SK-N-SH (cell line): Measurements from ENCODE around the gene MAP1B. TPM values are rescaled to one million over a fixed set of nuclear protein-coding genes. Genes with fewer than 3 reads are reported as not detected.

Experiments
- CTCF ChIA-PET: fragments of 300-600, 350-600 bp; formaldehyde crosslinking; extraction: SDS; loops from one replicate; lab custom pipeline; 2021; lab: Yijun Ruan, JAX
- POLR2A ChIA-PET: fragments of 350-600 bp; sonication (Branson Sonifier 250); formaldehyde crosslinking; extraction: SDS; loops from one replicate; lab custom pipeline; 2020; ENCODE audit warnings: antibody characterized with exemption, inconsistent platforms; lab: Yijun Ruan, JAX
- DNase-seq: peaks from one replicate; pipeline ENCODE4 v3.0.0; 2012
- H2AFZ ChIP-seq: fragments of 200-600 bp; sonication (generic); 2 replicates; pipeline ENCODE4 v1.8.1; 2016; ENCODE audit warnings: antibody characterized with exemption, mild to moderate bottlenecking, low read depth
- H3F3A ChIP-seq: fragments of 200-600 bp; sonication (generic); replicated peaks from 2 replicates; pipeline ENCODE3; 2016; ENCODE audit warnings: antibody characterized with exemption, mild to moderate bottlenecking; ENCODE audit not compliant: insufficient read depth
- H3K27ac ChIP-seq, 2 experiments: fragments of 200-500 bp in 1 of 2; fragments of 200-600 bp in 1 of 2; sonication (Bioruptor generic) in 1 of 2; sonication (generic), shearing (Covaris generic) in 1 of 2; 2 replicates each; pipeline versions ENCODE4 v1.5.1 to v1.6.1; 2014 to 2016; ENCODE audit warnings: low read depth in 2 of 2, inconsistent platforms in 1 of 2, low read length in 1 of 2, mild to moderate bottlenecking in 1 of 2, mixed read lengths in 1 of 2
- H3K27me3 ChIP-seq: fragments of 200-600 bp; sonication (generic), shearing (Covaris generic); 2 replicates; pipeline ENCODE4 v1.6.1; 2016; ENCODE audit warnings: mixed run types; ENCODE audit not compliant: insufficient read depth
- H3K36me3 ChIP-seq, 2 experiments: fragments of 200-500 bp in 1 of 2; fragments of 200-600 bp in 1 of 2; sonication (Bioruptor generic) in 1 of 2; sonication (generic) in 1 of 2; replicated peaks in 1 of 2; 2 replicates each; pipeline versions ENCODE3 to v1.5.1; 2014 to 2016; ENCODE audit warnings: low read length in 1 of 2, mild to moderate bottlenecking in 1 of 2; ENCODE audit not compliant: insufficient read depth in 2 of 2, control insufficient read depth in 1 of 2
- H3K4me1 ChIP-seq, 2 experiments: fragments of 200-500 bp in 1 of 2; fragments of 200-600 bp in 1 of 2; sonication (Bioruptor generic) in 1 of 2; sonication (generic), shearing (Covaris generic) in 1 of 2; 2 replicates each; pipeline versions ENCODE4 v1.5.1 to v1.6.1; 2014 to 2016; ENCODE audit warnings: low read depth in 1 of 2, low read length in 1 of 2, mixed run types in 1 of 2; ENCODE audit not compliant: insufficient read depth in 2 of 2, control insufficient read depth in 1 of 2
- H3K4me2 ChIP-seq: fragments of 200-600 bp; sonication (generic), shearing (Covaris generic); 2 replicates; pipeline ENCODE4 v1.6.1; 2017; ENCODE audit warnings: mixed run types
- H3K4me3 ChIP-seq, 2 experiments: fragments of 200-500 bp in 1 of 2; fragments of 200-600 bp in 1 of 2; sonication (Bioruptor generic) in 1 of 2; sonication (generic), shearing (Covaris generic) in 1 of 2; 2 replicates each; pipeline versions ENCODE4 v1.5.1 to v1.8.1; 2014 to 2016; ENCODE audit warnings: low read depth in 2 of 2, inconsistent platforms in 1 of 2, low read length in 1 of 2, mild to moderate bottlenecking in 1 of 2, mixed read lengths in 1 of 2, moderate library complexity in 1 of 2
- H3K79me2 ChIP-seq: fragments of 200-600 bp; sonication (generic); 2 replicates; pipeline ENCODE4 v1.8.1; 2017; ENCODE audit warnings: mild to moderate bottlenecking; ENCODE audit not compliant: insufficient read depth
- H3K9ac ChIP-seq: fragments of 200-600 bp; sonication (generic); 2 replicates; pipeline ENCODE4 v1.6.1; 2017; ENCODE audit warnings: mixed run types
- H3K9me2 ChIP-seq: fragments of 200-600 bp; sonication (generic); 2 replicates; pipeline ENCODE4 v1.6.1; 2017; ENCODE audit warnings: mixed run types
- H3K9me3 ChIP-seq: fragments of 200-600 bp; sonication (generic); 2 replicates; pipeline ENCODE4 v1.6.1; 2017; ENCODE audit warnings: mixed run types, mild to moderate bottlenecking, moderate library complexity
- H4K20me1 ChIP-seq: fragments of 200-600 bp; sonication (generic); 2 replicates; pipeline ENCODE4 v1.6.1; 2017; ENCODE audit warnings: mild to moderate bottlenecking, mixed run types; ENCODE audit not compliant: insufficient read depth
- CHD2 ChIP-seq: fragments of 150-350 bp; IDR thresholded peaks from 2 replicates; pipeline ENCODE4 v1.6.1; 2018; ENCODE audit warnings: low read length; ENCODE audit not compliant: partially characterized antibody
- CTCF ChIP-seq: fragments of 200-600 bp; sonication (generic); IDR thresholded peaks from 2 replicates; pipeline ENCODE4 v1.6.1; 2017; ENCODE audit warnings: antibody characterized with exemption, mild to moderate bottlenecking, moderate library complexity
- EP300 ChIP-seq, 2 experiments: IDR thresholded peaks; 2 replicates each; pipeline versions ENCODE4 v1.4.0 to v1.6.1; 2012; ENCODE audit warnings: borderline replicate concordance in 1 of 2, low read depth in 1 of 2, low read length in 1 of 2
- EZH2phosphoT487 ChIP-seq: fragments of 200-600 bp; sonication (generic); IDR thresholded peaks from 2 replicates; pipeline ENCODE4 v1.6.1; 2017; ENCODE audit warnings: low read depth, mixed run types, mild to moderate bottlenecking, antibody characterized with exemption, moderate library complexity, borderline replicate concordance
- FOXJ3 ChIP-seq: sonication (generic); formaldehyde crosslinking; IDR thresholded peaks from 2 replicates; pipeline ENCODE4 v1.5.1; 2020; ENCODE audit warnings: mild to moderate bottlenecking, missing genetic modification reagents
- FOXM1 ChIP-seq: IDR thresholded peaks from 2 replicates; pipeline ENCODE4 v1.4.0; 2012; ENCODE audit warnings: low read depth, mild to moderate bottlenecking
- GATA2 ChIP-seq: sonication (generic); formaldehyde crosslinking; IDR thresholded peaks from 2 replicates; pipeline ENCODE4 v1.5.0; 2020; ENCODE audit warnings: mild to moderate bottlenecking, missing genetic modification reagents
- MAX ChIP-seq: IDR thresholded peaks from 2 replicates; pipeline ENCODE4 v1.4.0; 2012; ENCODE audit warnings: low read depth
- PBX3 ChIP-seq: IDR thresholded peaks from 2 replicates; pipeline ENCODE4; 2012
- RCOR1 ChIP-seq: fragments of 150-350 bp; IDR thresholded peaks from 2 replicates; pipeline ENCODE4 v1.6.1; 2017; ENCODE audit warnings: antibody characterized with exemption, low read length
- REST ChIP-seq: IDR thresholded peaks from 2 replicates; pipeline ENCODE4 v1.6.1; 2012; ENCODE audit warnings: mild to moderate bottlenecking, low read depth, low read length, moderate library complexity
- RXRA ChIP-seq: IDR thresholded peaks from 2 replicates; pipeline ENCODE4 v1.4.0; 2012; ENCODE audit warnings: low read depth, mild to moderate bottlenecking, borderline replicate concordance
- SMC3 ChIP-seq: IDR thresholded peaks from 2 replicates; pipeline ENCODE4 v1.6.1; 2012; ENCODE audit warnings: low read depth, low read length, improper control_type of control experiment
- TCF12 ChIP-seq: IDR thresholded peaks from 2 replicates; pipeline ENCODE4 v1.4.0; 2012
- TEAD4 ChIP-seq: IDR thresholded peaks from 2 replicates; pipeline ENCODE4 v1.4.0; 2012; ENCODE audit warnings: mild to moderate bottlenecking, borderline replicate concordance; ENCODE audit not compliant: insufficient read depth
- USF1 ChIP-seq: IDR thresholded peaks from 2 replicates; pipeline ENCODE4 v1.4.0; 2012; ENCODE audit warnings: low read depth, borderline replicate concordance
- WGBS: methylation state at CpG from one replicate; pipeline ENCODE4 v1.1.6; 2017; ENCODE audit warnings: low lambda C conversion rate; 5-methylcytosine and 5-hydroxymethylcytosine counted together
- polyA plus RNA-seq, 3 experiments: library from polyadenylated mRNA; depleted of rRNA; stranded (reverse); fragments of >200 nt; gene quantifications; 2 replicates each; pipeline ENCODE4 v1.2.3, GENCODE V29; 2012

Gene MAP1B
- polyA plus RNA-seq, 1 of the 3 experiments (the other 2 are of a cell fraction) = 47.5 TPM

GRCh38 chr5:72125941-72126620, 18.8 kb downstream of the MAP1B start:
- H3K79me2 ChIP-seq = peaks cover 100% of the 10 kb centered on the region
- H3K27me3 ChIP-seq = no peaks in the 10 kb centered on the region
- WGBS = 0% methylated on average over 1 of the region's 1 CpG
- H3K36me3 ChIP-seq = peaks cover 65 to 72% of the 10 kb centered on the region in 2 experiments
- H4K20me1 ChIP-seq = peaks cover 73% of the 10 kb centered on the region
- TF ChIP-seq TCF12 (peak; percentile 17; the same call in 1 of the 2 replicates), RCOR1 (no peak)
- DNase-seq = peak; percentile 19
- no peak overlapping the region for H3K4me3 ChIP-seq
- ChIA-PET POLR2A (interaction anchor here (0.6 to 2.1 kb wide), 2 partner anchors 61 to 182 kb away, joined by 3 to 7 read pairs; no protein-coding TSS in a partner anchor), CTCF (interaction anchor here (0.9 to 3.7 kb wide), 7 partner anchors 11 to 352 kb away, joined by 3 to 24 read pairs (median 6); no protein-coding TSS in a partner anchor)
- no peak overlapping the region for H2AFZ ChIP-seq
- H3K4me1 ChIP-seq = peaks cover 40 to 85% of the 10 kb centered on the region in 2 experiments
- H3K4me2 ChIP-seq = peak overlapping the region; percentile 45
- no peaks in the 10 kb centered on the region for H3K9me2 ChIP-seq
- H3K27ac ChIP-seq = peak overlapping the region; percentile 75 to 94
- H3K9ac ChIP-seq = no peak overlapping the region; the same call in 1 of the 2 replicates
- H3F3A ChIP-seq = peaks cover 87% of the 10 kb centered on the region
- H3K9me3 ChIP-seq = no peaks in the 10 kb centered on the region

GRCh38 chr5:72126796-72127195, 19.5 kb downstream of the MAP1B start:
- H3K9ac ChIP-seq = no peak overlapping the region
- peak; percentile 35 for DNase-seq
- no peaks in the 10 kb centered on the region for H3K27me3 ChIP-seq
- ChIA-PET POLR2A (no interaction called here), CTCF (interaction anchor here (0.9 to 3.7 kb wide), 5 partner anchors 12 to 343 kb away, joined by 3 to 24 read pairs (median 6); no protein-coding TSS in a partner anchor)
- H3K27ac ChIP-seq = peak overlapping the region; percentile 75 to 94
- peaks cover 65% of the 10 kb centered on the region for H4K20me1 ChIP-seq
- H3K9me2 ChIP-seq = no peaks in the 10 kb centered on the region
- H3K9me3 ChIP-seq = no peaks in the 10 kb centered on the region
- H3F3A ChIP-seq = peaks cover 87% of the 10 kb centered on the region
- H3K4me2 ChIP-seq = peak overlapping the region; percentile 45; the same call in 1 of the 2 replicates
- H3K36me3 ChIP-seq = peaks cover 65 to 72% of the 10 kb centered on the region in 2 experiments
- peaks cover 100% of the 10 kb centered on the region for H3K79me2 ChIP-seq
- H3K4me3 ChIP-seq = no peak overlapping the region
- WGBS = 100% methylated on average over 2 of the region's 2 CpGs
- H2AFZ ChIP-seq = no peak overlapping the region
- H3K4me1 ChIP-seq = peaks cover 40 to 83% of the 10 kb centered on the region in 2 experiments
- TF ChIP-seq FOXJ3 (no peak), SMC3 (no peak), PBX3 (no peak; the same call in 1 of the 2 replicates), EZH2phosphoT487 (no peak), MAX (no peak), TCF12 (peak; percentile 86), REST (no peak), RCOR1 (0 out of 2 replicates have a peak, but pooled peaks have one; percentile 19), USF1 (no peak), RXRA (no peak), CTCF (no peak), FOXM1 (no peak), TEAD4 (no peak; the same call in 1 of the 2 replicates), EP300 (IDR thresholded peaks at IDR 0.05; ENCODE audit: borderline replicate concordance in 1 of 2, low read depth in 1 of 2, low read length in 1 of 2) (peak in 1 of 2 experiments; percentile 43; a peak in 1 of 4 replicates), GATA2 (CRISPR knock-in tag) (no peak), CHD2 (no peak)
